Measurements from ENCODE around the gene PCDH18. TPM values are rescaled to one million over a fixed set of nuclear protein-coding genes. Genes with fewer than 3 reads are reported as not detected.
A peak's percentile ranks its signal among the peaks of the same experiment; 100 is the strongest.

PCDH18 gene, protein sequence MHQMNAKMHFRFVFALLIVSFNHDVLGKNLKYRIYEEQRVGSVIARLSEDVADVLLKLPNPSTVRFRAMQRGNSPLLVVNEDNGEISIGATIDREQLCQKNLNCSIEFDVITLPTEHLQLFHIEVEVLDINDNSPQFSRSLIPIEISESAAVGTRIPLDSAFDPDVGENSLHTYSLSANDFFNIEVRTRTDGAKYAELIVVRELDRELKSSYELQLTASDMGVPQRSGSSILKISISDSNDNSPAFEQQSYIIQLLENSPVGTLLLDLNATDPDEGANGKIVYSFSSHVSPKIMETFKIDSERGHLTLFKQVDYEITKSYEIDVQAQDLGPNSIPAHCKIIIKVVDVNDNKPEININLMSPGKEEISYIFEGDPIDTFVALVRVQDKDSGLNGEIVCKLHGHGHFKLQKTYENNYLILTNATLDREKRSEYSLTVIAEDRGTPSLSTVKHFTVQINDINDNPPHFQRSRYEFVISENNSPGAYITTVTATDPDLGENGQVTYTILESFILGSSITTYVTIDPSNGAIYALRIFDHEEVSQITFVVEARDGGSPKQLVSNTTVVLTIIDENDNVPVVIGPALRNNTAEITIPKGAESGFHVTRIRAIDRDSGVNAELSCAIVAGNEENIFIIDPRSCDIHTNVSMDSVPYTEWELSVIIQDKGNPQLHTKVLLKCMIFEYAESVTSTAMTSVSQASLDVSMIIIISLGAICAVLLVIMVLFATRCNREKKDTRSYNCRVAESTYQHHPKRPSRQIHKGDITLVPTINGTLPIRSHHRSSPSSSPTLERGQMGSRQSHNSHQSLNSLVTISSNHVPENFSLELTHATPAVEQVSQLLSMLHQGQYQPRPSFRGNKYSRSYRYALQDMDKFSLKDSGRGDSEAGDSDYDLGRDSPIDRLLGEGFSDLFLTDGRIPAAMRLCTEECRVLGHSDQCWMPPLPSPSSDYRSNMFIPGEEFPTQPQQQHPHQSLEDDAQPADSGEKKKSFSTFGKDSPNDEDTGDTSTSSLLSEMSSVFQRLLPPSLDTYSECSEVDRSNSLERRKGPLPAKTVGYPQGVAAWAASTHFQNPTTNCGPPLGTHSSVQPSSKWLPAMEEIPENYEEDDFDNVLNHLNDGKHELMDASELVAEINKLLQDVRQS
- total RNA-seq (2014; rRNA removed; shearing (Covaris generic)) (63.2 and 68.1 TPM in 2 replicates), polyA plus RNA-seq (2016; fragmentation: Nextera tagmentation; extraction: Ambion mirVana) (17.3 and 19.5 TPM in 2 replicates)
- long read RNA-seq, full-length matches to known transcripts = 2 of 3 reads
- long read RNA-seq, partial matches to known transcripts = 0 of 3 reads
- long read RNA-seq, other reads (novel, unspliced or antisense) = 1 of 3 reads

DNA sequence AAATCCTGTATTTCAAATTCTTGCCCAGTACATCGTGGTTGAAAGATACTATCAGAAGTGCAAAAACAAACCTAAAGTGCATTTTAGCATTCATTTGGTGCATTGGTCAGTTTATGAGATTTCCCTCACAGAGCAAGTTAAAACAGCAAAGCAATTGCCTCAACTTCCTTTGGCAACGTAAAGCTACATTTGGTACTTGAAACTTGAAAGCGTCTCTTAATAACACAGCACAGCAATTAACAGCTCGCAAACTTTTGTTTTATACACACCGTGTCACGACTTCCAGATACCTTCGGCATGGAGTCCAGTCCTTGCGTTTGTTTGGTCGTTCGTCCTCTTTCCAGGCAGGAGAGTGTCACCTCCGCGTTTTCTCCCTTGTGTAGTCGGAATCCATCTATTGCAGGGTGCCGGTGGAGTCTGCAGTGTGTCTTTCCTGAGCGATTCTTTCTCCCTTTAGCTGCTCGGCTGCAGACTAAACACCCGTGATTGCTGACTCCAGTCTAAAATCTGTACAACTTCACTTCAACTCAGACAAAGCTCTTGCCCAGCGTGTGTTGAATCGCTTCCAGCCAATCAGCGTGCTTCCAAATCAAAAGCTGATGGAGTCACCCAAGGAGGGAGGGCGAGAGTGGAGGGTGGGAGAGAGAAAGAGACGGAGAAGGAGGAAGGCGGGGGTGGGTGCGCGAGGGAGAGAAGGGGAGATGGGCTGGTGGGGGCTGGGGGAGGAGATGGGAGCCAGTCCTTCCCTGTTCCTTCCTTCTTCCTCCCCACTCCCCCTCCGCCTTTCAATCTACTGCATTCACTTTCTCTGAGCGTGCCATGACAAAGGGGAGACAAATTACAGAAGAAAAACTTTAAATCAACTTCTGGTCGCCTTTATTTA, at the start of gene PCDH18:
Gene PCDH18 (minus strand): TSS at position 509 of the 883 bp plus-strand sequence. CDS start 406 bp downstream, at position 103.
- H3K9me3 Mint-ChIP-seq = no peaks in the 10 kb centered on the region
- H3K4me3 Mint-ChIP-seq = no peak within 1 kb of the TSS
- H3K4me1 Mint-ChIP-seq = peaks cover 32% of the 10 kb centered on the region
- H3K27ac ChIP-seq (ENCODE audit: low read depth) = peak within 1 kb of the TSS; percentile 84
- peaks cover 22% of the 10 kb centered on the region for H3K36me3 ChIP-seq (ENCODE audit: insufficient read depth)
- peak within 1 kb of the TSS; percentile 50; the same call in 1 of the 2 replicates for H2AFZ ChIP-seq
- no peaks in the 10 kb centered on the region for H3F3A ChIP-seq (replicated peaks; ENCODE audit: low read depth)
- peaks cover 17% of the 10 kb centered on the region for H3K36me3 Mint-ChIP-seq (ENCODE audit: low read depth)
- H3K4me3 ChIP-seq = peak within 1 kb of the TSS; percentile 80
- no peaks in the 10 kb centered on the region for H3K9me2 ChIP-seq (ENCODE audit: insufficient read depth)
- H3K27me3 Mint-ChIP-seq (ENCODE audit: insufficient read depth, low read depth, poor library complexity) = peaks cover 2% of the 10 kb centered on the region
- ATAC-seq (peak; percentile 83), DNase-seq (ENCODE audit: low spot score) (peak; percentile 93)
- TF ChIP-seq ZNF331 (CRISPR knock-in tag; IDR thresholded peaks at IDR 0.05; ENCODE audit: low read depth) (no peak), POLR2AphosphoS5 (IDR thresholded peaks at IDR 0.05; ENCODE audit: low read depth) (peak; percentile 63), JUNB (IDR thresholded peaks at IDR 0.05; ENCODE audit: unreplicated experiment) (no peak), STAT1 (IDR thresholded peaks at IDR 0.05; ENCODE audit: unreplicated experiment) (no peak)
- TF ChIP-seq, protein P1, sequence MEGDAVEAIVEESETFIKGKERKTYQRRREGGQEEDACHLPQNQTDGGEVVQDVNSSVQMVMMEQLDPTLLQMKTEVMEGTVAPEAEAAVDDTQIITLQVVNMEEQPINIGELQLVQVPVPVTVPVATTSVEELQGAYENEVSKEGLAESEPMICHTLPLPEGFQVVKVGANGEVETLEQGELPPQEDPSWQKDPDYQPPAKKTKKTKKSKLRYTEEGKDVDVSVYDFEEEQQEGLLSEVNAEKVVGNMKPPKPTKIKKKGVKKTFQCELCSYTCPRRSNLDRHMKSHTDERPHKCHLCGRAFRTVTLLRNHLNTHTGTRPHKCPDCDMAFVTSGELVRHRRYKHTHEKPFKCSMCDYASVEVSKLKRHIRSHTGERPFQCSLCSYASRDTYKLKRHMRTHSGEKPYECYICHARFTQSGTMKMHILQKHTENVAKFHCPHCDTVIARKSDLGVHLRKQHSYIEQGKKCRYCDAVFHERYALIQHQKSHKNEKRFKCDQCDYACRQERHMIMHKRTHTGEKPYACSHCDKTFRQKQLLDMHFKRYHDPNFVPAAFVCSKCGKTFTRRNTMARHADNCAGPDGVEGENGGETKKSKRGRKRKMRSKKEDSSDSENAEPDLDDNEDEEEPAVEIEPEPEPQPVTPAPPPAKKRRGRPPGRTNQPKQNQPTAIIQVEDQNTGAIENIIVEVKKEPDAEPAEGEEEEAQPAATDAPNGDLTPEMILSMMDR (conservative IDR thresholded peaks at IDR 0.05; ENCODE audit: low read depth in 2 of 2) = no peak
- TF ChIP-seq, protein P2, sequence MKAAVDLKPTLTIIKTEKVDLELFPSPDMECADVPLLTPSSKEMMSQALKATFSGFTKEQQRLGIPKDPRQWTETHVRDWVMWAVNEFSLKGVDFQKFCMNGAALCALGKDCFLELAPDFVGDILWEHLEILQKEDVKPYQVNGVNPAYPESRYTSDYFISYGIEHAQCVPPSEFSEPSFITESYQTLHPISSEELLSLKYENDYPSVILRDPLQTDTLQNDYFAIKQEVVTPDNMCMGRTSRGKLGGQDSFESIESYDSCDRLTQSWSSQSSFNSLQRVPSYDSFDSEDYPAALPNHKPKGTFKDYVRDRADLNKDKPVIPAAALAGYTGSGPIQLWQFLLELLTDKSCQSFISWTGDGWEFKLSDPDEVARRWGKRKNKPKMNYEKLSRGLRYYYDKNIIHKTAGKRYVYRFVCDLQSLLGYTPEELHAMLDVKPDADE (IDR thresholded peaks at IDR 0.05) = no peak
- H3K27me3 ChIP-seq (ENCODE audit: insufficient read depth) = no peaks in the 10 kb centered on the region
- peaks cover 58% of the 10 kb centered on the region for H3K4me1 ChIP-seq (ENCODE audit: insufficient read depth)
- peaks cover 15% of the 10 kb centered on the region for H4K20me1 ChIP-seq (replicated peaks; ENCODE audit: insufficient read depth)
- H3K27ac Mint-ChIP-seq = no peak within 1 kb of the TSS
- H3K79me2 ChIP-seq (replicated peaks; ENCODE audit: insufficient read depth) = peaks cover 51% of the 10 kb centered on the region
- H3K4me2 ChIP-seq = peak within 1 kb of the TSS; percentile 77
